NCI-H526 (cell line): Measurements from ENCODE around the gene ALPK3.

Experiments
- DNase-seq, 2 experiments: peaks; one replicate each; lab custom pipeline; 2025; lab: John Stamatoyannopoulos, UW

Gene ALPK3

GRCh38 chr15:84845631-84846030, 28.5 kb downstream of the ALPK3 start:
- DNase-seq, result peak; percentile 3 to 40

- DNase-seq, result no peak
These were observed 29.1 kb downstream of the ALPK3 start for GRCh38 chr15:84846269-84846668.

GRCh38 chr15:84847382-84847781, 30.2 kb downstream of the ALPK3 start:
- no peak for DNase-seq

GRCh38 chr15:84852212-84852611, 35.1 kb downstream of the ALPK3 start:
- no peak for DNase-seq

GRCh38 chr15:84855136-84855535, 38.0 kb downstream of the ALPK3 start:
- no peak for DNase-seq

- no peak for DNase-seq
These were observed 38.6 kb downstream of the ALPK3 start for GRCh38 chr15:84855765-84856164.

- no peak for DNase-seq
These were observed 39.7 kb downstream of the ALPK3 start for GRCh38 chr15:84856731-84857417.

- DNase-seq, result no peak
These were observed 40.4 kb downstream of the ALPK3 start for GRCh38 chr15:84857418-84858004.

- DNase-seq, result peak in 1 of 2 experiments; percentile 4
These were observed 41.1 kb downstream of the ALPK3 start for GRCh38 chr15:84858231-84858630.

- no peak for DNase-seq
These were observed 42.0 kb downstream of the ALPK3 start for GRCh38 chr15:84859144-84859543.

- DNase-seq, result no peak
These were observed 42.5 kb downstream of the ALPK3 start for GRCh38 chr15:84859651-84860050.

- no peak for DNase-seq
These were observed 44.6 kb downstream of the ALPK3 start for GRCh38 chr15:84861781-84862180.

- DNase-seq, result no peak
These were observed 45.2 kb downstream of the ALPK3 start for GRCh38 chr15:84862214-84862975.

- no peak for DNase-seq
These were observed 46.6 kb downstream of the ALPK3 start for GRCh38 chr15:84863565-84864443.

GRCh38 chr15:84864444-84864795, 47.3 kb downstream of the ALPK3 start:
- DNase-seq, result no peak

GRCh38 chr15:84865074-84865569, 48.0 kb downstream of the ALPK3 start:
- DNase-seq, result no peak

- DNase-seq, result no peak
These were observed 51.1 kb downstream of the ALPK3 start for GRCh38 chr15:84868037-84868880.

GRCh38 chr15:84869510-84869909, 52.4 kb downstream of the ALPK3 start:
- no peak for DNase-seq

- no peak for DNase-seq
These were observed 54.4 kb downstream of the ALPK3 start for GRCh38 chr15:84871428-84871985.

GRCh38 chr15:84872009-84872910, 55.1 kb downstream of the ALPK3 start:
- DNase-seq, result no peak
